ENCODE measurements around the gene CAT. TPM values are rescaled to one million over a fixed set of nuclear protein-coding genes. Genes with fewer than 3 reads are reported as not detected.

Gene CAT
- total and polyA plus RNA-seq, 9 of the 15 experiments (the other 6 are each of a cell fraction or from before 2014, with no cell fraction given): 86.7 to 183 (median 114) TPM

GRCh38 chr11:34438529-34439507, at the start of gene CAT (continued):
- TF ChIP-seq, protein P1, sequence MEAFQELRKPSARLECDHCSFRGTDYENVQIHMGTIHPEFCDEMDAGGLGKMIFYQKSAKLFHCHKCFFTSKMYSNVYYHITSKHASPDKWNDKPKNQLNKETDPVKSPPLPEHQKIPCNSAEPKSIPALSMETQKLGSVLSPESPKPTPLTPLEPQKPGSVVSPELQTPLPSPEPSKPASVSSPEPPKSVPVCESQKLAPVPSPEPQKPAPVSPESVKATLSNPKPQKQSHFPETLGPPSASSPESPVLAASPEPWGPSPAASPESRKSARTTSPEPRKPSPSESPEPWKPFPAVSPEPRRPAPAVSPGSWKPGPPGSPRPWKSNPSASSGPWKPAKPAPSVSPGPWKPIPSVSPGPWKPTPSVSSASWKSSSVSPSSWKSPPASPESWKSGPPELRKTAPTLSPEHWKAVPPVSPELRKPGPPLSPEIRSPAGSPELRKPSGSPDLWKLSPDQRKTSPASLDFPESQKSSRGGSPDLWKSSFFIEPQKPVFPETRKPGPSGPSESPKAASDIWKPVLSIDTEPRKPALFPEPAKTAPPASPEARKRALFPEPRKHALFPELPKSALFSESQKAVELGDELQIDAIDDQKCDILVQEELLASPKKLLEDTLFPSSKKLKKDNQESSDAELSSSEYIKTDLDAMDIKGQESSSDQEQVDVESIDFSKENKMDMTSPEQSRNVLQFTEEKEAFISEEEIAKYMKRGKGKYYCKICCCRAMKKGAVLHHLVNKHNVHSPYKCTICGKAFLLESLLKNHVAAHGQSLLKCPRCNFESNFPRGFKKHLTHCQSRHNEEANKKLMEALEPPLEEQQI (IDR thresholded peaks at IDR 0.05): peak; percentile 89
- TF ChIP-seq XRCC4 (IDR thresholded peaks at IDR 0.05; ENCODE audit: extremely low read depth, insufficient read depth, insufficient read length) (no peak), STAT5B (CRISPR knock-in tag; IDR thresholded peaks at IDR 0.05) (no peak), KHSRP (IDR thresholded peaks at IDR 0.05) (no peak), ZNF586 (CRISPR knock-in tag; conservative IDR thresholded peaks at IDR 0.05) (no peak), MCM5 (IDR thresholded peaks at IDR 0.05; ENCODE audit: low read depth) (no peak), RBM34 (IDR thresholded peaks at IDR 0.05; ENCODE audit: borderline replicate concordance, insufficient read depth, low read length) (no peak), ZNF121 (CRISPR knock-in tag; conservative IDR thresholded peaks at IDR 0.05) (no peak), NFE2L1 (tag; IDR thresholded peaks at IDR 0.05; ENCODE audit: borderline replicate concordance, low read depth) (no peak), ZBTB11 (CRISPR knock-in tag; IDR thresholded peaks at IDR 0.05) (peak in 1 of 3 experiments; percentile 71; a peak in 2 of 6 replicates), SMARCC2 (IDR thresholded peaks at IDR 0.05; ENCODE audit: low read depth) (no peak), BMI1 (IDR thresholded peaks at IDR 0.05; ENCODE audit: low read length) (no peak), THAP12 (CRISPR knock-in tag; IDR thresholded peaks at IDR 0.05) (peak; percentile 59; the same call in 1 of the 2 replicates), RBM22 (IDR thresholded peaks at IDR 0.05; ENCODE audit: low read depth, low read length, poor library complexity, severe bottlenecking) (peak; percentile 80), ZBTB26 (CRISPR knock-in tag; IDR thresholded peaks at IDR 0.05) (no peak), HDAC2 (IDR thresholded peaks at IDR 0.05) (0 out of 2 replicates have a peak, but pooled peaks have one; percentile 50)
